ENCODE measurements around the gene BTG3. TPM values are rescaled to one million over a fixed set of nuclear protein-coding genes. Genes with fewer than 3 reads are reported as not detected.

BTG3 gene
- total and polyA plus RNA-seq, 2 donors from 2014 or later, result 27.4 to 28.9 TPM

DNA sequence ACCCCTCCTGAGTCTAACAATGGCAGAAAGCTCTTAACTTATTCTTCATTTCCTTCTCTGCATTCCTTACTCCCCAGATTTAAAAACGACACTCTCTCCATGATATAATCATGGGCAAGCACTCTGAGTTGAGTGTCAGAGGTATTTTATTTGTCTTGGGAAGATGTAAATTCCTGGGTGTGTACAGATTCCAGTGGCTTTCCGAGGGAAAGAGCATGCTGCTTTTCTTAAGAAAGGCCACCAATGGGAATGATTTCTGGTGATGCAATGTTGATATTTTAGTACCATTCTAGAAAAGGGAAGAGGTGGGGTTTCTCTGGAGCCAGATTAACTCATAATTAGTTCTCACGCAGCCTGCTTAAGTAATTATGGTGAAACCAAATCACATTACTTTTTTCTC is 47.8 kb upstream of the BTG3 start:
- H3K27ac ChIP-seq (ENCODE audit: low read depth in 2 of 2, low read length in 2 of 2), result no peak overlapping the region
- H3K9ac ChIP-seq (ENCODE audit: low read length in 3 of 3), result no peak overlapping the region
- H3K36me3 ChIP-seq (ENCODE audit: control insufficient read depth in 2 of 3, insufficient read depth in 3 of 3, low read length in 3 of 3), result no peaks in the 10 kb centered on the region
- no peak for FAIRE-seq
- H3K27me3 ChIP-seq (ENCODE audit: control insufficient read depth, insufficient read depth, low read length), result no peaks in the 10 kb centered on the region
- no peak for DNase-seq
- H3K9me3 ChIP-seq (ENCODE audit: control insufficient read depth in 2 of 3, insufficient read depth in 1 of 3, low read length in 3 of 3), result no peaks in the 10 kb centered on the region
- no peaks in the 10 kb centered on the region for H3K4me1 ChIP-seq (ENCODE audit: control insufficient read depth in 2 of 3, insufficient read depth in 2 of 3, low read depth in 1 of 3, low read length in 3 of 3)
- no peak overlapping the region for H3K4me3 ChIP-seq (ENCODE audit: low read length in 3 of 3)
- TF ChIP-seq, protein P1, sequence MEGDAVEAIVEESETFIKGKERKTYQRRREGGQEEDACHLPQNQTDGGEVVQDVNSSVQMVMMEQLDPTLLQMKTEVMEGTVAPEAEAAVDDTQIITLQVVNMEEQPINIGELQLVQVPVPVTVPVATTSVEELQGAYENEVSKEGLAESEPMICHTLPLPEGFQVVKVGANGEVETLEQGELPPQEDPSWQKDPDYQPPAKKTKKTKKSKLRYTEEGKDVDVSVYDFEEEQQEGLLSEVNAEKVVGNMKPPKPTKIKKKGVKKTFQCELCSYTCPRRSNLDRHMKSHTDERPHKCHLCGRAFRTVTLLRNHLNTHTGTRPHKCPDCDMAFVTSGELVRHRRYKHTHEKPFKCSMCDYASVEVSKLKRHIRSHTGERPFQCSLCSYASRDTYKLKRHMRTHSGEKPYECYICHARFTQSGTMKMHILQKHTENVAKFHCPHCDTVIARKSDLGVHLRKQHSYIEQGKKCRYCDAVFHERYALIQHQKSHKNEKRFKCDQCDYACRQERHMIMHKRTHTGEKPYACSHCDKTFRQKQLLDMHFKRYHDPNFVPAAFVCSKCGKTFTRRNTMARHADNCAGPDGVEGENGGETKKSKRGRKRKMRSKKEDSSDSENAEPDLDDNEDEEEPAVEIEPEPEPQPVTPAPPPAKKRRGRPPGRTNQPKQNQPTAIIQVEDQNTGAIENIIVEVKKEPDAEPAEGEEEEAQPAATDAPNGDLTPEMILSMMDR (IDR thresholded peaks at IDR 0.05; ENCODE audit: borderline replicate concordance, extremely low read depth, insufficient read depth), result no peak
- intact Hi-C loops (cut with DNase I), result no loop called here

DNA sequence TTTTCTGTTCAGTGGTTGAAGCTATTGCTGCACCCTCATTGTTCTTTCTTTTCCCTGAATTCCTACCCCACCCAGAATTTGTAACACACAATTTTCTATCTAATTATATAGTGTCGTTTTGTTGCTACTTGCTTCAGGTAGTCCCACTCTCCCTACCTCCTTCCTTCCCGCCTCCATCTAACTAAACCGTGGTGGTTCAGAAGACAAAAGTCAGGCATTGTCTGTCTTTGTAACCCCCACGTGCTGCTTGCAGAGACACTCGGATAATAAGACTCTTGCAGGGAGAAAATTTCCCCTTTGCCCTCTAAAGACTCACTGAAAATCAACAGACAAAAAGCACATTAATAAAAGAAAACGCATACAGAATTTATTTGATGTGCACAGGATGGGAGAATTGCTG is 46.2 kb upstream of the BTG3 start:
- H3K36me3 ChIP-seq (ENCODE audit: control insufficient read depth in 2 of 3, insufficient read depth in 3 of 3, low read length in 3 of 3), result no peaks in the 10 kb centered on the region
- H3K27ac ChIP-seq (ENCODE audit: low read depth in 2 of 2, low read length in 2 of 2), result no peak overlapping the region
- H3K9me3 ChIP-seq (ENCODE audit: control insufficient read depth in 2 of 3, insufficient read depth in 1 of 3, low read length in 3 of 3), result no peaks in the 10 kb centered on the region
- TF ChIP-seq, protein P1 (IDR thresholded peaks at IDR 0.05; ENCODE audit: borderline replicate concordance, extremely low read depth, insufficient read depth), result no peak
- intact Hi-C loops (cut with DNase I), result no loop called here
- no peak overlapping the region for H3K4me3 ChIP-seq (ENCODE audit: low read length in 3 of 3)
- DNase-seq (no peak), FAIRE-seq (no peak)
- no peaks in the 10 kb centered on the region for H3K27me3 ChIP-seq (ENCODE audit: control insufficient read depth, insufficient read depth, low read length)
- H3K9ac ChIP-seq (ENCODE audit: low read length in 3 of 3), result no peak overlapping the region
- H3K4me1 ChIP-seq (ENCODE audit: control insufficient read depth in 2 of 3, insufficient read depth in 2 of 3, low read depth in 1 of 3, low read length in 3 of 3), result no peaks in the 10 kb centered on the region

DNA sequence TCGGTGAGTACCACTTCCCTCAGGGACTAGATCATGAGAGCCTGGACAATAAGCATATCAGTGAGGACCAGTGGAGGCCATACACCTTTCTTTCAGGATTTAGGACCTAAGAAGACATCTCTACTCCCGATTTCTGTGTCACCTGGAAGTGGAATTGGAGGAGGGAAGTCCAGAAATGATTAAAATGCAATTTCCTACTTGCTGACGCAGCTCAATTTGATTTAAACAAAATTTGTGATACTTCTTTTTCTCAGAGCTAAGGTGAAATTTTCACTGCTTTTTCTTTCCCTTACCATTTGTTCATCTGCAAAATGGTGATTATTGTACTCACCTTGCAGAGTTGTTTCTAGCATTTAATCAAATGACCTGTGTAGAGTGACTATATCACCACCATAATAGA is 38.8 kb upstream of the BTG3 start:
- Histone ChIP-seq H3K27me3 (ENCODE audit: control insufficient read depth, insufficient read depth, low read length) (no peaks in the 10 kb centered on the region), H3K4me1 (ENCODE audit: control insufficient read depth in 2 of 3, insufficient read depth in 2 of 3, low read depth in 1 of 3, low read length in 3 of 3) (no peaks in the 10 kb centered on the region), H3K9me3 (ENCODE audit: control insufficient read depth in 2 of 3, insufficient read depth in 1 of 3, low read length in 3 of 3) (no peaks in the 10 kb centered on the region), H3K36me3 (ENCODE audit: control insufficient read depth in 2 of 3, insufficient read depth in 3 of 3, low read length in 3 of 3) (no peaks in the 10 kb centered on the region), H3K9ac (ENCODE audit: low read length in 3 of 3) (no peak overlapping the region), H3K27ac (ENCODE audit: low read depth in 2 of 2, low read length in 2 of 2) (no peak overlapping the region), H3K4me3 (ENCODE audit: low read length in 3 of 3) (no peak overlapping the region)
- FAIRE-seq, result no peak
- intact Hi-C loops (cut with DNase I), result no loop called here
- TF ChIP-seq, protein P1 (IDR thresholded peaks at IDR 0.05; ENCODE audit: borderline replicate concordance, extremely low read depth, insufficient read depth), result no peak
- DNase-seq, result no peak

DNA sequence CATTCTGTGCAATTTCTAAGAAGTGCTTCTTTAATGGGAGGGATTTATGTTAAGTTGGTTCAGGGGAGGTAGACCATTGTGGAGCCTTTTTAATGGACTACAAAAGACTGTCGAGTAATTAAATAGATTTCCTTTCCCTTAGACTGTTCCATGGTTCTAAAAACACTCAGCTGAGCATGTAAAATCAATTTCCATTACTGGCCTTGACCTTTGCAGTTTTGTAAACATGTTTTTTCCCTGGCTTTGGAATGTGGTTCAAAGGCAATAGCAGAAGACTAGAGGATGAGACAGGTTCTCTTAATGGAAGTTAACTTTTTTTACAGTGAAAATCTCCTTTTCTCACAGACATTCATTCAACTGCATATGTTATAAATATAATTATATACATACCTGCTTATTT is 37.6 kb upstream of the BTG3 start:
- Histone ChIP-seq H3K9ac (ENCODE audit: low read length in 3 of 3) (no peak overlapping the region), H3K4me3 (ENCODE audit: low read length in 3 of 3) (no peak overlapping the region), H3K4me1 (ENCODE audit: control insufficient read depth in 2 of 3, insufficient read depth in 2 of 3, low read depth in 1 of 3, low read length in 3 of 3) (no peaks in the 10 kb centered on the region), H3K27ac (ENCODE audit: low read depth in 2 of 2, low read length in 2 of 2) (no peak overlapping the region), H3K27me3 (ENCODE audit: control insufficient read depth, insufficient read depth, low read length) (no peaks in the 10 kb centered on the region), H3K9me3 (ENCODE audit: control insufficient read depth in 2 of 3, insufficient read depth in 1 of 3, low read length in 3 of 3) (no peaks in the 10 kb centered on the region), H3K36me3 (ENCODE audit: control insufficient read depth in 2 of 3, insufficient read depth in 3 of 3, low read length in 3 of 3) (no peaks in the 10 kb centered on the region)
- intact Hi-C loops (cut with DNase I), result no loop called here
- no peak for FAIRE-seq
- TF ChIP-seq, protein P1 (IDR thresholded peaks at IDR 0.05; ENCODE audit: borderline replicate concordance, extremely low read depth, insufficient read depth), result no peak
- DNase-seq, result no peak

All from kidney (tissue), 14 donors.